ENCODE data around the gene TRIM15.

DNA sequence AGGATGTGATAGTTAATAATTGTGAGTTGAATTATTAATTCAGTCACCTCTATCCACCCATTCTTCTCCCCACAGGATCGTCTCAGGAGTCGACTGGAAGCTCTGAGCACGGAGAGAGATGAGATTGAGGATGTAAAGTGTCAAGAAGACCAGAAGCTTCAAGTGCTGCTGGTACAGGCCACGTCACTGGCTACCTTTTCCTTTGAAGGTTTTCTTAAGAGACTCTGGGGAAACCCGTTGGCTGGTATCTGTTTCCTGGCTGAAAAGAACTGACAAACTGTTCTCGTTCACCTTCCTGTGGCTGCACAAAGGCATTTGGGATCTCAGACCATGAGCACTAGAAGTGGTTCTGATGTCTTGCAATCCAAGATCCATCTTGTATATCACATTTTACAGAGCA lies 3.8 kb downstream of the TRIM15 start:
- TF ChIP-seq, protein P1, sequence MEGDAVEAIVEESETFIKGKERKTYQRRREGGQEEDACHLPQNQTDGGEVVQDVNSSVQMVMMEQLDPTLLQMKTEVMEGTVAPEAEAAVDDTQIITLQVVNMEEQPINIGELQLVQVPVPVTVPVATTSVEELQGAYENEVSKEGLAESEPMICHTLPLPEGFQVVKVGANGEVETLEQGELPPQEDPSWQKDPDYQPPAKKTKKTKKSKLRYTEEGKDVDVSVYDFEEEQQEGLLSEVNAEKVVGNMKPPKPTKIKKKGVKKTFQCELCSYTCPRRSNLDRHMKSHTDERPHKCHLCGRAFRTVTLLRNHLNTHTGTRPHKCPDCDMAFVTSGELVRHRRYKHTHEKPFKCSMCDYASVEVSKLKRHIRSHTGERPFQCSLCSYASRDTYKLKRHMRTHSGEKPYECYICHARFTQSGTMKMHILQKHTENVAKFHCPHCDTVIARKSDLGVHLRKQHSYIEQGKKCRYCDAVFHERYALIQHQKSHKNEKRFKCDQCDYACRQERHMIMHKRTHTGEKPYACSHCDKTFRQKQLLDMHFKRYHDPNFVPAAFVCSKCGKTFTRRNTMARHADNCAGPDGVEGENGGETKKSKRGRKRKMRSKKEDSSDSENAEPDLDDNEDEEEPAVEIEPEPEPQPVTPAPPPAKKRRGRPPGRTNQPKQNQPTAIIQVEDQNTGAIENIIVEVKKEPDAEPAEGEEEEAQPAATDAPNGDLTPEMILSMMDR (IDR thresholded peaks at IDR 0.05; ENCODE audit: low read depth, low read length), result no peak
- TF ChIP-seq POLR2A (IDR thresholded peaks at IDR 0.05; ENCODE audit: extremely low read depth, insufficient read length) (no peak), MYC (IDR thresholded peaks at IDR 0.05; ENCODE audit: low read depth, low read length) (no peak)
- TF ChIP-seq, protein P2, sequence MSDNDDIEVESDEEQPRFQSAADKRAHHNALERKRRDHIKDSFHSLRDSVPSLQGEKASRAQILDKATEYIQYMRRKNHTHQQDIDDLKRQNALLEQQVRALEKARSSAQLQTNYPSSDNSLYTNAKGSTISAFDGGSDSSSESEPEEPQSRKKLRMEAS (IDR thresholded peaks at IDR 0.05; ENCODE audit: low read depth, low read length), result no peak

All from NB4 (cell line).